ENCODE measurements around the gene CYLD.

CYLD gene

DNA sequence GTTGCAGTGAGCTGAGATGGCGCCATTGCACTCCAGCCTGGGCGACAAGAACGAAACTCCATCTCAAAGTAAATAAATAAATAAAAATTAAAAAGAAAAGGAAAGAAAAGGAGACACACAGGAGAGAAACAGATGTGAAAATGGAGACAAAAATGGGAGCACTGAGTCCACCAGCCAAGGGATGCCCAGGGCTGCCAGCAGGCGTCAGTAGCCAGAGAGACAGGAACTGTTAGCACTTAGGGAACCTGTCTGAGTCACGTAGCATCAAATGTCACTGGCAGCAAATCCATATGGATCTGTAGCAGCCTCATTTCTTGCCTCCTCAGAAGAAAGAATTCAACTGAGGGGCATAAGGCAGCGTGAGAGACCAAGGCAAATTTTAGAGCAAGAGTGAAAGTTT lies 79.7 kb downstream of the CYLD start:
- no peak for TF ChIP-seq ZBTB7A (IDR thresholded peaks at IDR 0.05; ENCODE audit: low read depth)
- no peak for TF ChIP-seq NFIC (IDR thresholded peaks at IDR 0.05)
- TF ChIP-seq TEAD4 (IDR thresholded peaks at IDR 0.05): no peak
- TF ChIP-seq RAD21 (IDR thresholded peaks at IDR 0.05; ENCODE audit: low read depth): peak; percentile 30
- TF ChIP-seq, protein P1, sequence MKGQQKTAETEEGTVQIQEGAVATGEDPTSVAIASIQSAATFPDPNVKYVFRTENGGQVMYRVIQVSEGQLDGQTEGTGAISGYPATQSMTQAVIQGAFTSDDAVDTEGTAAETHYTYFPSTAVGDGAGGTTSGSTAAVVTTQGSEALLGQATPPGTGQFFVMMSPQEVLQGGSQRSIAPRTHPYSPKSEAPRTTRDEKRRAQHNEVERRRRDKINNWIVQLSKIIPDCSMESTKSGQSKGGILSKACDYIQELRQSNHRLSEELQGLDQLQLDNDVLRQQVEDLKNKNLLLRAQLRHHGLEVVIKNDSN (IDR thresholded peaks at IDR 0.05): no peak

- TF ChIP-seq, protein P1 (IDR thresholded peaks at IDR 0.05): no peak
- no peak for TF ChIP-seq TEAD4 (IDR thresholded peaks at IDR 0.05)
- TF ChIP-seq EGR1 (IDR thresholded peaks at IDR 0.05): no peak
- TF ChIP-seq ZBTB7A (IDR thresholded peaks at IDR 0.05; ENCODE audit: low read depth): no peak
- TF ChIP-seq CEBPB (IDR thresholded peaks at IDR 0.05): no peak
- TF ChIP-seq YY1 (IDR thresholded peaks at IDR 0.05; ENCODE audit: low read depth): no peak
- TF ChIP-seq RAD21 (IDR thresholded peaks at IDR 0.05; ENCODE audit: low read depth): no peak
- TF ChIP-seq REST (IDR thresholded peaks at IDR 0.05; ENCODE audit: low read depth): no peak
- TF ChIP-seq TAF1 (IDR thresholded peaks at IDR 0.05; ENCODE audit: low read depth): no peak
- no peak for TF ChIP-seq FOXM1 (IDR thresholded peaks at IDR 0.05; ENCODE audit: borderline replicate concordance, low read depth)
- TF ChIP-seq, protein P2, sequence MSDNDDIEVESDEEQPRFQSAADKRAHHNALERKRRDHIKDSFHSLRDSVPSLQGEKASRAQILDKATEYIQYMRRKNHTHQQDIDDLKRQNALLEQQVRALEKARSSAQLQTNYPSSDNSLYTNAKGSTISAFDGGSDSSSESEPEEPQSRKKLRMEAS (IDR thresholded peaks at IDR 0.05): no peak
- no peak for TF ChIP-seq EP300 (IDR thresholded peaks at IDR 0.05; ENCODE audit: borderline replicate concordance)
- TF ChIP-seq CREB1 (IDR thresholded peaks at IDR 0.05; ENCODE audit: low read depth): no peak
- TF ChIP-seq NFIC (IDR thresholded peaks at IDR 0.05): no peak
- TF ChIP-seq TCF12 (IDR thresholded peaks at IDR 0.05; ENCODE audit: low read depth): no peak
These were observed 80.8 kb downstream of the CYLD start for GRCh38 chr16:50822671-50823070.

DNA sequence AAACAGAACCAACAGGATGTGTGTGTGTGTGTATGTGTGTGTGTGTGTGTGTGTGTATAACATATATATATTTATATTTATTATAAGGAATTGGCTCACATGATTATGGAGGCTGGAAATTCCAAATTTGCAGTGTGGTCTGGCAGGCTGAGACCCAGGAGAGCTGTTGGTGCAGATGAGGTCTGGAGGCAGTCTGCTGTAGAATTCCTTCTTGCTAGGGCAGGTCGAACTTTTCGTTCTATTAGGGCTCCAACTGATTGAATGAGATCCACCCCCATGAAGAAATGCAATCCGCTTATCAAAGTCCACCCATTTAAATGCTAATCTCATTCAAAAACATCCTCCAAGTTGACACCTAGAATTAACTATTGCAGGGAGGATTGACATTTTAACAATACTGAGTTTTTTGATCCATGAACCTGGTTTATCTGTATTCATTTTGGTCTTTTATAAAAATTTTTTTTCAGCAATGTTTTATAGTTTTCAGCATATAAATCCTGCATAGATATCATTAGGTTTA lies 85.0 kb downstream of the CYLD start:
- TF ChIP-seq TEAD4 (IDR thresholded peaks at IDR 0.05) (no peak), CEBPB (IDR thresholded peaks at IDR 0.05) (no peak), YY1 (IDR thresholded peaks at IDR 0.05; ENCODE audit: low read depth) (no peak), ZBTB7A (IDR thresholded peaks at IDR 0.05; ENCODE audit: low read depth) (no peak), TAF1 (IDR thresholded peaks at IDR 0.05; ENCODE audit: low read depth) (no peak), TCF12 (IDR thresholded peaks at IDR 0.05; ENCODE audit: low read depth) (no peak), CREB1 (IDR thresholded peaks at IDR 0.05; ENCODE audit: low read depth) (no peak), RAD21 (IDR thresholded peaks at IDR 0.05; ENCODE audit: low read depth) (no peak), EGR1 (IDR thresholded peaks at IDR 0.05) (no peak), FOXM1 (IDR thresholded peaks at IDR 0.05; ENCODE audit: borderline replicate concordance, low read depth) (no peak), REST (IDR thresholded peaks at IDR 0.05; ENCODE audit: low read depth) (no peak), NFIC (IDR thresholded peaks at IDR 0.05) (no peak), EP300 (IDR thresholded peaks at IDR 0.05; ENCODE audit: borderline replicate concordance) (no peak)
- TF ChIP-seq, protein P1 (IDR thresholded peaks at IDR 0.05): no peak
- TF ChIP-seq, protein P2 (IDR thresholded peaks at IDR 0.05): no peak

- TF ChIP-seq, protein P2 (IDR thresholded peaks at IDR 0.05): no peak
- TF ChIP-seq NFIC (IDR thresholded peaks at IDR 0.05): no peak
- TF ChIP-seq TCF12 (IDR thresholded peaks at IDR 0.05; ENCODE audit: low read depth): no peak
- no peak for TF ChIP-seq FOXM1 (IDR thresholded peaks at IDR 0.05; ENCODE audit: borderline replicate concordance, low read depth)
- no peak for TF ChIP-seq TEAD4 (IDR thresholded peaks at IDR 0.05)
- TF ChIP-seq CEBPB (IDR thresholded peaks at IDR 0.05): no peak
- TF ChIP-seq YY1 (IDR thresholded peaks at IDR 0.05; ENCODE audit: low read depth): no peak
- TF ChIP-seq ZBTB7A (IDR thresholded peaks at IDR 0.05; ENCODE audit: low read depth): no peak
- TF ChIP-seq, protein P1 (IDR thresholded peaks at IDR 0.05): no peak
- no peak for TF ChIP-seq TAF1 (IDR thresholded peaks at IDR 0.05; ENCODE audit: low read depth)
- TF ChIP-seq EP300 (IDR thresholded peaks at IDR 0.05; ENCODE audit: borderline replicate concordance): no peak
- no peak for TF ChIP-seq REST (IDR thresholded peaks at IDR 0.05; ENCODE audit: low read depth)
- no peak for TF ChIP-seq EGR1 (IDR thresholded peaks at IDR 0.05)
- TF ChIP-seq CREB1 (IDR thresholded peaks at IDR 0.05; ENCODE audit: low read depth): no peak
- TF ChIP-seq RAD21 (IDR thresholded peaks at IDR 0.05; ENCODE audit: low read depth): no peak
These were observed 86.3 kb downstream of the CYLD start for GRCh38 chr16:50828164-50828702.
